Suprapubic skin (tissue), 3 donors: Measurements from ENCODE around the gene OOSP4B.

Experiments
- CTCF ChIP-seq, 2 donors: fragments of 200-600 bp in 1 of 2; fragments of 450-650 bp in 1 of 2; sonication (generic) in 1 of 2; IDR thresholded peaks; one replicate each; pipeline ENCODE4 v1.5.1; 2016 to 2019; ENCODE audit warnings: antibody characterized with exemption in 2 of 2, mild to moderate bottlenecking in 1 of 2, moderate library complexity in 1 of 2
- EP300 ChIP-seq: sonication (generic); formaldehyde crosslinking; IDR thresholded peaks from one replicate; pipeline ENCODE4 v1.6.1; 2017; ENCODE audit warnings: antibody characterized with exemption
- POLR2A ChIP-seq, 2 donors: fragments of 450-650 bp; IDR thresholded peaks; one replicate each; pipeline ENCODE4 v1.6.1; 2017; ENCODE audit warnings: antibody characterized with exemption in 2 of 2, mild to moderate bottlenecking in 2 of 2, moderate library complexity in 2 of 2

GRCh38 chr11:60003729-60004128 lies 13.3 kb upstream of the OOSP4B start:
- TF ChIP-seq CTCF (IDR thresholded peaks at IDR 0.05) (no peak), EP300 (no peak), POLR2A (IDR thresholded peaks at IDR 0.05) (no peak)
